ENCODE measurements around the gene KLK15. TPM values are rescaled to one million over a fixed set of nuclear protein-coding genes. Genes with fewer than 3 reads are reported as not detected.
"Not testable (repeated sequence)": the region's sequence is repeated elsewhere in the genome, so short reads cannot be mapped to it uniquely, and the experiment has no call there.

KLK15 gene
- total and polyA plus RNA-seq, 4 donors, result not detected

- WGBS, 2 donors, result 76 to 79% methylated on average over 47 of the region's 47 CpGs
- Histone ChIP-seq H3K27me3 (ENCODE audit: control insufficient read depth in 1 of 2, insufficient read depth in 2 of 2, low read length in 1 of 2) (no peaks in the 10 kb centered on the region), H3K4me3 (ENCODE audit: low read length in 2 of 2) (no peak overlapping the region), H3K27ac (ENCODE audit: low read depth in 1 of 2, low read length in 2 of 2) (no peak overlapping the region), H3K36me3 (ENCODE audit: control insufficient read depth in 1 of 2, insufficient read depth in 2 of 2, low read length in 1 of 2) (no peaks in the 10 kb centered on the region), H3K4me1 (ENCODE audit: control insufficient read depth in 1 of 2, insufficient read depth in 2 of 2, low read length in 2 of 2) (no peaks in the 10 kb centered on the region), H3K9me3 (ENCODE audit: control insufficient read depth, low read length) (no peaks in the 10 kb centered on the region)
- ATAC-seq (ENCODE audit: low FRiP score) (no peak), DNase-seq (no peak)
- intact Hi-C loops (cut with DNase I), result no loop called here
These were observed 41.6 kb downstream of the KLK15 start for GRCh38 chr19:50791594-50792271.

- Histone ChIP-seq H3K9me3 (ENCODE audit: control insufficient read depth, low read length) (no peaks in the 10 kb centered on the region), H3K27ac (ENCODE audit: low read depth in 1 of 2, low read length in 2 of 2) (no peak overlapping the region), H3K4me1 (ENCODE audit: control insufficient read depth in 1 of 2, insufficient read depth in 2 of 2, low read length in 2 of 2) (no peaks in the 10 kb centered on the region), H3K27me3 (ENCODE audit: control insufficient read depth in 1 of 2, insufficient read depth in 2 of 2, low read length in 1 of 2) (no peaks in the 10 kb centered on the region), H3K4me3 (ENCODE audit: low read length in 2 of 2) (no peak overlapping the region), H3K36me3 (ENCODE audit: control insufficient read depth in 1 of 2, insufficient read depth in 2 of 2, low read length in 1 of 2) (no peaks in the 10 kb centered on the region)
- DNase-seq (no peak), ATAC-seq (ENCODE audit: low FRiP score) (no peak)
- intact Hi-C loops (cut with DNase I), result no loop called here
- 83 to 88% methylated on average over 6 of the region's 6 CpGs for WGBS, 2 donors
These were observed 42.4 kb downstream of the KLK15 start for GRCh38 chr19:50790922-50791467.

- 81 to 86% methylated on average over 15 of the region's 15 CpGs for WGBS, 2 donors
- ATAC-seq (ENCODE audit: low FRiP score), result peak; percentile 46
- DNase-seq, result no peak
- Histone ChIP-seq H3K4me1 (ENCODE audit: control insufficient read depth in 1 of 2, insufficient read depth in 2 of 2, low read length in 2 of 2) (no peaks in the 10 kb centered on the region), H3K4me3 (ENCODE audit: low read length in 2 of 2) (no peak within 1 kb of the TSS), H3K27ac (ENCODE audit: low read depth in 1 of 2, low read length in 2 of 2) (no peak within 1 kb of the TSS), H3K36me3 (ENCODE audit: control insufficient read depth in 1 of 2, insufficient read depth in 2 of 2, low read length in 1 of 2) (no peaks in the 10 kb centered on the region), H3K9me3 (ENCODE audit: control insufficient read depth, low read length) (no peaks in the 10 kb centered on the region), H3K27me3 (ENCODE audit: control insufficient read depth in 1 of 2, insufficient read depth in 2 of 2, low read length in 1 of 2) (no peaks in the 10 kb centered on the region)
- intact Hi-C loops (cut with DNase I), result no loop called here
These were observed 43.0 kb downstream of the KLK15 start, which contains the start of gene ACP4 for GRCh38 chr19:50790396-50790795. Gene ACP4 (plus strand): TSS chr19:50790415. CDS start chr19:50790415, 0 bp downstream.

- H3K4me3 ChIP-seq (ENCODE audit: low read length in 2 of 2), result no peak overlapping the region
- 86 to 88% methylated on average over 12 of the region's 12 CpGs for WGBS, 2 donors
These were observed 48.0 kb downstream of the KLK15 start for GRCh38 chr19:50785329-50785728.

DNA sequence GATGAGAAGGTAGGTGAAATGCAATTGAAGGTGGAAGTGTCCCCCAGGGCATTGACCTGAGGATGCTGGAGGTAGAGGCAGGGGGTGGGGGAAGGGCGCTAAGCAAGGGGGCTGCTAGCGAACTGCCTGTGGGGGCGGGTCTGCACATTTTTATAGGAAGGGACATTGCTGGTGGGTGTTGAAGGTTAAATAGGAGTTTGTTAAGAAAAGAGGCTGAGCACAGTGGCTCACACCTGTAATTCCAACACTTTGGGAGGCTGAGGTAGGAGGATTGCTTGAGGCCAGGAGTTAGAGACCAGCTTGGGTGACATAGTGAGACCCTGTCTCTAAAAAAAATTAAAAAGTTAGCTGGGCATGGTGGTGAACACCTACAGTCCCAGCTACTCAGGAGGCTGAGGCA, 48.7 kb downstream of the KLK15 start:
- Histone ChIP-seq H3K9me3 (ENCODE audit: control insufficient read depth, low read length) (no peaks in the 10 kb centered on the region), H3K27me3 (ENCODE audit: control insufficient read depth in 1 of 2, insufficient read depth in 2 of 2, low read length in 1 of 2) (no peaks in the 10 kb centered on the region), H3K36me3 (ENCODE audit: control insufficient read depth in 1 of 2, insufficient read depth in 2 of 2, low read length in 1 of 2) (no peaks in the 10 kb centered on the region), H3K4me3 (ENCODE audit: low read length in 2 of 2) (no peak overlapping the region), H3K4me1 (ENCODE audit: control insufficient read depth in 1 of 2, insufficient read depth in 2 of 2, low read length in 2 of 2) (no peaks in the 10 kb centered on the region), H3K27ac (ENCODE audit: low read depth in 1 of 2, low read length in 2 of 2) (no peak overlapping the region)
- 93 to 98% methylated on average over 3 of the region's 3 CpGs for WGBS, 2 donors
- DNase-seq, result no peak
- intact Hi-C loops (cut with DNase I), result loop anchor here in 1 of 2 donors (5.0 kb wide), 1 partner anchor 427 kb away; no protein-coding TSS in a partner anchor
- no peak for ATAC-seq (ENCODE audit: low FRiP score)

More at GRCh38 chr19:50785329-50785728, 48.0 kb downstream of the KLK15 start:
- DNase-seq (no peak), ATAC-seq (ENCODE audit: low FRiP score) (no peak)
- intact Hi-C loops (cut with DNase I), result no loop called here
- H3K36me3 ChIP-seq (ENCODE audit: control insufficient read depth in 1 of 2, insufficient read depth in 2 of 2, low read length in 1 of 2), result no peaks in the 10 kb centered on the region
- H3K27me3 ChIP-seq (ENCODE audit: control insufficient read depth in 1 of 2, insufficient read depth in 2 of 2, low read length in 1 of 2), result no peaks in the 10 kb centered on the region
- H3K27ac ChIP-seq (ENCODE audit: low read depth in 1 of 2, low read length in 2 of 2), result no peak overlapping the region
- no peaks in the 10 kb centered on the region for H3K9me3 ChIP-seq (ENCODE audit: control insufficient read depth, low read length)
- H3K4me1 ChIP-seq (ENCODE audit: control insufficient read depth in 1 of 2, insufficient read depth in 2 of 2, low read length in 2 of 2), result no peaks in the 10 kb centered on the region

DNA sequence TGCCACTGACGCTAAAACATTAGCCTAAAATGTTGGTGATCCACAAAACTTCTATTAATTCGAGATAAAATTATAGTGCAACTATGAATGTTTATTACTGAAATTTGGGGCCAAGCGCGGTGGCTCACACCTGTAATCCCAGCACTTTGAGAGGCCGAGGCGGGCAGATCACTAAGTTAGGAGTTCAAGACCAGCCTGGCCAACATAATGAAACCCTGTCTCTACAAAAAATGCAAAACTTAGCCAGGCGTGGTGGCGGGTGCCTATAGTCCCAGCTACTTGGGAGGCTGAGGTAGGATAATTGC, 49.6 kb downstream of the KLK15 start:
- not testable (repeated sequence) for H3K27ac ChIP-seq (ENCODE audit: low read depth in 1 of 2, low read length in 2 of 2); H3K4me1 ChIP-seq (ENCODE audit: control insufficient read depth in 1 of 2, insufficient read depth in 2 of 2, low read length in 2 of 2); H3K36me3 ChIP-seq (ENCODE audit: control insufficient read depth in 1 of 2, insufficient read depth in 2 of 2, low read length in 1 of 2); H3K9me3 ChIP-seq (ENCODE audit: control insufficient read depth, low read length); H3K27me3 ChIP-seq (ENCODE audit: control insufficient read depth in 1 of 2, insufficient read depth in 2 of 2, low read length in 1 of 2); ATAC-seq (ENCODE audit: low FRiP score); H3K4me3 ChIP-seq (ENCODE audit: low read length in 2 of 2); DNase-seq
- intact Hi-C loops (cut with DNase I), result loop anchor here (1.0 to 5.0 kb wide), 2 partner anchors 426 kb away; no protein-coding TSS in a partner anchor
- 33 to 37% methylated on average over 8 of the region's 8 CpGs for WGBS, 2 donors

DNA sequence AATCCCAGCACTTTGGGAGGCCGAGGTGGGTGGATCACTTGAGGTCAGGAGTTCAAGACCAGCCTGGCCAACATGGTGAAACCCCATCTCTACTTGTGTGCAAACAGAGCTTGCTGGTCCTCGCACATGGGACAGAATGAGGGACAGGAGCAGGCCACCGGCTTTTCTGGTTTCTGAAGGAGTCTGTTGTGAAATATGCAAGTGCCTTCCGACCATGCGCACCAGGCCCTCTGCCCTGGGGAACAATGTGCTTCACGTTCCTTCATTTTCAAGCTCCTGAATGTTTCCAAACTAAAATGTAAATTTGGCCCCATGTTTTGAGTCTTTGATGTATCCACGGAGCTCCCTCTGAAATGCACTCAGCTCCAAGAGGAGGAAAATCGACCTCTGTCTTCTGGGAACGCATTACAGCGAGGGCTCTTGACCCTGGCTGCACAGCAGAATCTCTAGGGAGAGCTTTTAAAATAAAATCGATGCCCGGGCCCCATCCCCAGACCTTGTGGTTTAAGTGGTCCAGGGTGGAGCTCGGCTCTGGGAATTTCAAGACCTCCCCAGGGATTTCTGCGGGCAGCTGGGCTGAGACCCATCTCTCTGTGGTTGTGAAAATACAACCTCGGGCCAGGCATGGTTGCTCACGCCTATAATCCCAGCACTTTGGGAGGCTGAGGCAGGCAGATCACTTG, 52.5 kb downstream of the KLK15 start:
- Histone ChIP-seq H3K4me3 (ENCODE audit: low read length in 2 of 2) (no peak overlapping the region), H3K27me3 (ENCODE audit: control insufficient read depth in 1 of 2, insufficient read depth in 2 of 2, low read length in 1 of 2) (no peaks in the 10 kb centered on the region), H3K9me3 (ENCODE audit: control insufficient read depth, low read length) (no peaks in the 10 kb centered on the region), H3K4me1 (ENCODE audit: control insufficient read depth in 1 of 2, insufficient read depth in 2 of 2, low read length in 2 of 2) (no peaks in the 10 kb centered on the region), H3K27ac (ENCODE audit: low read depth in 1 of 2, low read length in 2 of 2) (no peak overlapping the region), H3K36me3 (ENCODE audit: control insufficient read depth in 1 of 2, insufficient read depth in 2 of 2, low read length in 1 of 2) (no peaks in the 10 kb centered on the region)
- DNase-seq (no peak), ATAC-seq (ENCODE audit: low FRiP score) (no peak)
- intact Hi-C loops (cut with DNase I), result loop anchor here in 1 of 2 donors (5.0 kb wide), 1 partner anchor 424 kb away; no protein-coding TSS in a partner anchor
- 49% methylated on average over 16 of the region's 16 CpGs for WGBS, 2 donors

GRCh38 chr19:50779504-50780457, 53.6 kb downstream of the KLK15 start:
- no peaks in the 10 kb centered on the region for H3K36me3 ChIP-seq (ENCODE audit: control insufficient read depth in 1 of 2, insufficient read depth in 2 of 2, low read length in 1 of 2)
- no peaks in the 10 kb centered on the region for H3K9me3 ChIP-seq (ENCODE audit: control insufficient read depth, low read length)
- ATAC-seq (ENCODE audit: low FRiP score), result no peak
- H3K4me3 ChIP-seq (ENCODE audit: low read length in 2 of 2), result no peak overlapping the region
- no peak for DNase-seq
- no peaks in the 10 kb centered on the region for H3K4me1 ChIP-seq (ENCODE audit: control insufficient read depth in 1 of 2, insufficient read depth in 2 of 2, low read length in 2 of 2)
- intact Hi-C loops (cut with DNase I), result loop anchor here in 1 of 2 donors (5.0 kb wide), 1 partner anchor 422 kb away; no protein-coding TSS in a partner anchor
- no peak overlapping the region for H3K27ac ChIP-seq (ENCODE audit: low read depth in 1 of 2, low read length in 2 of 2)
- no peaks in the 10 kb centered on the region for H3K27me3 ChIP-seq (ENCODE audit: control insufficient read depth in 1 of 2, insufficient read depth in 2 of 2, low read length in 1 of 2)
- WGBS, 2 donors, result 44 to 46% methylated on average over 25 of the region's 25 CpGs

Measured in aorta (tissue), 5 donors.